ENCODE data around the gene MACROH2A2. TPM values are rescaled to one million over a fixed set of nuclear protein-coding genes. Genes with fewer than 3 reads are reported as not detected.

MACROH2A2 gene
- total and polyA plus RNA-seq, 2 of the 4 experiments (the other 2 are of a cell fraction) = 16.1 to 17.4 TPM

DNA sequence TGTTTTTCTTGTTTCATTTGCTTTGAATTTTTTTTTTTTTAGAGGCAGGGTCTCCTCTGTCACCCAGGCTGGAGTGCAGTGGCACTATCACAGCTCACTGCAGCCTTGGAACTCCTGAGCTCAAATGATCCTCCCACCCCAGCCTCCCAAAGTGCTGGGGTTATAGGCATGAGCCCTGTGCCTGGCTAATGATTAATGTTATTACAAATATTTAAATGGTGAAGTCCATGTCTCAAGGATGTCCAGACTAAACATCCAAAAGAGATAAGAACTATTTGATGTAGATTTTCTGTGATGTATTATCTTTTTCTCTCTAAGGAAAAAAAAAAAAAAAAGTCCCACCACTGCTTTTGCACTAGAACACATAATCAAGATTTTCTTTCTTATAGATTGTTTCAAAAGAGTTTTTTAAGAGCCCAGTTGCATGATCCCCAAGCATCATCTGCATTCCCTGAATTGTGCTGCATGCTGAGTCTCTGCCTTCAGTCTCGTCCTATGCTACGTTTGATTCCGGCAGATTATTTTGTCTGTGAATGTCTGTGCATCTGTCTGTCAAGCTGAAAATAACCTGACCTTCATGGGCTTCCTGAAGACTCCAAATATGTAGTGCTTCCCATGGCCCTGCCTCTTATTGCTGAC lies 33.4 kb downstream of the MACROH2A2 start:
- CTCF ChIA-PET = interaction anchor here (0.8 kb wide), 1 partner anchor 12 kb away, joined by 9 read pairs; no protein-coding TSS in a partner anchor

More for the DNA sequence above, 33.4 kb downstream of the MACROH2A2 start:
- Histone ChIP-seq H3K4ac (ENCODE audit: low read depth, low read length) (no peak overlapping the region), H4K5ac (ENCODE audit: low read depth, low read length) (no peak overlapping the region), H3K14ac (replicated peaks; ENCODE audit: low read depth, low read length) (no peak overlapping the region), H3K9me3 (ENCODE audit: control insufficient read depth, insufficient read depth, low read length) (no peaks in the 10 kb centered on the region), H4K8ac (ENCODE audit: low read depth in 2 of 2, low read length in 2 of 2) (no peak overlapping the region), H3K27me3 (ENCODE audit: control insufficient read depth, insufficient read depth, low read length) (no peaks in the 10 kb centered on the region), H3K18ac (ENCODE audit: low read depth, low read length) (no peak overlapping the region), H4K91ac (ENCODE audit: insufficient read depth, low read depth, low read length) (no peak overlapping the region), H3K4me2 (ENCODE audit: low read depth, low read length) (no peak overlapping the region), H2AK9ac (replicated peaks; ENCODE audit: low read depth, low read length, poor library complexity) (no peak overlapping the region), H3K4me3 (ENCODE audit: insufficient read depth, low read depth, low read length) (no peak overlapping the region), H2BK20ac (ENCODE audit: low read depth, low read length) (no peak overlapping the region), H4K20me1 (ENCODE audit: insufficient read depth, low read length) (no peaks in the 10 kb centered on the region), H3K36me3 (ENCODE audit: control insufficient read depth, insufficient read depth, low read length) (peaks cover 5% of the 10 kb centered on the region), H2BK120ac (ENCODE audit: low read depth, low read length) (no peak overlapping the region), H3K4me1 (ENCODE audit: control insufficient read depth, insufficient read depth, low read length) (no peaks in the 10 kb centered on the region), H2AK5ac (ENCODE audit: low read depth, low read length) (no peak overlapping the region), H2BK5ac (ENCODE audit: low read depth, low read length, poor library complexity, severe bottlenecking) (no peak overlapping the region), H3K9ac (ENCODE audit: low read depth, low read length) (no peak overlapping the region), H2AFZ (replicated peaks; ENCODE audit: low read length, poor library complexity) (no peak overlapping the region), H3K9me1 (ENCODE audit: insufficient read depth, low read length) (peaks cover 6% of the 10 kb centered on the region), H3K79me1 (ENCODE audit: low read depth in 1 of 2, low read length in 2 of 2) (no peaks in the 10 kb centered on the region; a peak in 1 of 4 replicates), H3K56ac (ENCODE audit: extremely low read depth, insufficient read depth, low read length) (no peak overlapping the region), H3K27ac (ENCODE audit: insufficient read depth, low read length) (no peak overlapping the region), H2BK15ac (ENCODE audit: low read depth, low read length) (no peak overlapping the region), H3K23ac (ENCODE audit: low read depth, low read length) (no peak overlapping the region)
- TF ChIP-seq, protein P1, sequence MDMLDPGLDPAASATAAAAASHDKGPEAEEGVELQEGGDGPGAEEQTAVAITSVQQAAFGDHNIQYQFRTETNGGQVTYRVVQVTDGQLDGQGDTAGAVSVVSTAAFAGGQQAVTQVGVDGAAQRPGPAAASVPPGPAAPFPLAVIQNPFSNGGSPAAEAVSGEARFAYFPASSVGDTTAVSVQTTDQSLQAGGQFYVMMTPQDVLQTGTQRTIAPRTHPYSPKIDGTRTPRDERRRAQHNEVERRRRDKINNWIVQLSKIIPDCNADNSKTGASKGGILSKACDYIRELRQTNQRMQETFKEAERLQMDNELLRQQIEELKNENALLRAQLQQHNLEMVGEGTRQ (IDR thresholded peaks at IDR 0.05; ENCODE audit: low read depth, low read length) = no peak
- TF ChIP-seq RAD21 (IDR thresholded peaks at IDR 0.05; ENCODE audit: low read length) (no peak), MAZ (IDR thresholded peaks at IDR 0.05; ENCODE audit: borderline replicate concordance, low read depth, low read length) (no peak), FOS (IDR thresholded peaks at IDR 0.05; ENCODE audit: low read depth, low read length) (no peak), MAFK (IDR thresholded peaks at IDR 0.05; ENCODE audit: low read depth, low read length) (no peak), MXI1 (IDR thresholded peaks at IDR 0.05; ENCODE audit: borderline replicate concordance, low read depth, low read length) (no peak), NFE2L2 (IDR thresholded peaks at IDR 0.05; ENCODE audit: low read depth, low read length) (no peak), SMC3 (IDR thresholded peaks at IDR 0.05; ENCODE audit: low read depth, low read length) (no peak), RFX5 (IDR thresholded peaks at IDR 0.05; ENCODE audit: low read depth, low read length) (no peak), CEBPB (IDR thresholded peaks at IDR 0.05; ENCODE audit: low read depth, low read length) (no peak), BHLHE40 (IDR thresholded peaks at IDR 0.05; ENCODE audit: low read depth, low read length) (no peak), POLR2A (IDR thresholded peaks at IDR 0.05; ENCODE audit: low read depth, low read length) (no peak), RCOR1 (IDR thresholded peaks at IDR 0.05; ENCODE audit: insufficient replicate concordance, low read length) (no peak), CHD1 (IDR thresholded peaks at IDR 0.05; ENCODE audit: low read depth, low read length) (no peak)
- TF ChIP-seq, protein P2, sequence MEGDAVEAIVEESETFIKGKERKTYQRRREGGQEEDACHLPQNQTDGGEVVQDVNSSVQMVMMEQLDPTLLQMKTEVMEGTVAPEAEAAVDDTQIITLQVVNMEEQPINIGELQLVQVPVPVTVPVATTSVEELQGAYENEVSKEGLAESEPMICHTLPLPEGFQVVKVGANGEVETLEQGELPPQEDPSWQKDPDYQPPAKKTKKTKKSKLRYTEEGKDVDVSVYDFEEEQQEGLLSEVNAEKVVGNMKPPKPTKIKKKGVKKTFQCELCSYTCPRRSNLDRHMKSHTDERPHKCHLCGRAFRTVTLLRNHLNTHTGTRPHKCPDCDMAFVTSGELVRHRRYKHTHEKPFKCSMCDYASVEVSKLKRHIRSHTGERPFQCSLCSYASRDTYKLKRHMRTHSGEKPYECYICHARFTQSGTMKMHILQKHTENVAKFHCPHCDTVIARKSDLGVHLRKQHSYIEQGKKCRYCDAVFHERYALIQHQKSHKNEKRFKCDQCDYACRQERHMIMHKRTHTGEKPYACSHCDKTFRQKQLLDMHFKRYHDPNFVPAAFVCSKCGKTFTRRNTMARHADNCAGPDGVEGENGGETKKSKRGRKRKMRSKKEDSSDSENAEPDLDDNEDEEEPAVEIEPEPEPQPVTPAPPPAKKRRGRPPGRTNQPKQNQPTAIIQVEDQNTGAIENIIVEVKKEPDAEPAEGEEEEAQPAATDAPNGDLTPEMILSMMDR (conservative IDR thresholded peaks at IDR 0.05; ENCODE audit: low read depth, low read length) = no peak
- TF ChIP-seq, protein P3, sequence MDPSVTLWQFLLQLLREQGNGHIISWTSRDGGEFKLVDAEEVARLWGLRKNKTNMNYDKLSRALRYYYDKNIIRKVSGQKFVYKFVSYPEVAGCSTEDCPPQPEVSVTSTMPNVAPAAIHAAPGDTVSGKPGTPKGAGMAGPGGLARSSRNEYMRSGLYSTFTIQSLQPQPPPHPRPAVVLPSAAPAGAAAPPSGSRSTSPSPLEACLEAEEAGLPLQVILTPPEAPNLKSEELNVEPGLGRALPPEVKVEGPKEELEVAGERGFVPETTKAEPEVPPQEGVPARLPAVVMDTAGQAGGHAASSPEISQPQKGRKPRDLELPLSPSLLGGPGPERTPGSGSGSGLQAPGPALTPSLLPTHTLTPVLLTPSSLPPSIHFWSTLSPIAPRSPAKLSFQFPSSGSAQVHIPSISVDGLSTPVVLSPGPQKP (IDR thresholded peaks at IDR 0.05; ENCODE audit: borderline replicate concordance, low read depth, low read length) = no peak
- dilution Hi-C loops (cut with HindIII; ENCODE audit: low sequenced_read_pairs, unreplicated experiment) = no loop called here
- 83% methylated on average over 3 of the region's 3 CpGs; no CpG with 5 or more reads in 1 of the 2 experiments for WGBS, 2 experiments (ENCODE audit: extremely low coverage in 2 of 2, insufficient read length in 1 of 2)
- POLR2A ChIA-PET (ENCODE audit: unreplicated experiment) = no interaction called here
- no peak for DNase-seq
- BruUV-seq (replicated peaks) = no TSS peak
- ATAC-seq (ENCODE audit: low read depth) = no peak
- in situ Hi-C loops (cut with MboI; ENCODE audit: low sequenced_read_pairs) = no loop called here
- intact Hi-C loops (cut with micrococcal nuclease) = no loop called here
